Stimulated activated CD4-positive, alpha-beta T cell treated with anti-CD3 and anti-CD28 coated beads, Interleukin-12 subunit alpha, Interleukin-12 subunit beta, amount 100 ng/mL, for 24 hours (primary cell): ENCODE data around the gene IGSF6.

Experiments used
- DNase-seq, 2 experiments: peaks; one replicate each; pipeline ENCODE4 v3.0.0-alpha.2; 2020; ENCODE audit warnings: low read depth in 2 of 2

IGSF6 gene

GRCh38 chr16:21600031-21600773, 52.2 kb downstream of the IGSF6 start:
- DNase-seq, result no peak

GRCh38 chr16:21599122-21600030, 53.0 kb downstream of the IGSF6 start, which contains the start of gene METTL9:
TSS of gene METTL9 (plus strand) at chr16:21599577. CDS start at chr16:21599734, 157 bp downstream.
- peak; percentile 88 for DNase-seq

GRCh38 chr16:21598701-21599121, 53.7 kb downstream of the IGSF6 start:
- peak in 1 of 2 experiments; percentile 22 for DNase-seq

- DNase-seq, result no peak
These were observed 54.2 kb downstream of the IGSF6 start for GRCh38 chr16:21598206-21598605.

GRCh38 chr16:21597561-21598030, 54.8 kb downstream of the IGSF6 start:
- DNase-seq, result no peak

- no peak for DNase-seq
These were observed 58.7 kb downstream of the IGSF6 start for GRCh38 chr16:21593530-21594289.

- DNase-seq, result no peak
These were observed 60.2 kb downstream of the IGSF6 start for GRCh38 chr16:21592191-21592590.

GRCh38 chr16:21590796-21591195, 61.6 kb downstream of the IGSF6 start:
- DNase-seq, result no peak

- DNase-seq, result no peak
These were observed 62.1 kb downstream of the IGSF6 start for GRCh38 chr16:21590287-21590686.

GRCh38 chr16:21589551-21589950, 62.9 kb downstream of the IGSF6 start:
- no peak for DNase-seq
